Gastrocnemius medialis (tissue), 4 donors: ENCODE results near the gene TXLNB.

Experiments
- POLR2A ChIP-seq, 2 donors: fragments of 450-650 bp; IDR thresholded peaks; one replicate each; pipeline ENCODE4 v1.6.1; 2017; ENCODE audit warnings: antibody characterized with exemption in 2 of 2, mild to moderate bottlenecking in 2 of 2, moderate library complexity in 2 of 2
- TF ChIP-seq, protein P1 (sequence below), 5 experiments: fragments of 450-650 bp in 3 of 5; fragments of 200-600 bp in 2 of 5; sonication (generic) in 2 of 5; IDR thresholded peaks in 4 of 5; conservative IDR thresholded peaks in 1 of 5; 1 replicate in 4 of 5; 2 replicates in 1 of 5; pipeline ENCODE4 v1.5.1; 2016 to 2019; ENCODE audit warnings: antibody characterized with exemption in 5 of 5, mild to moderate bottlenecking in 3 of 5, moderate library complexity in 3 of 5

GRCh38 chr6:139278190-139278589 lies 13.6 kb downstream of the TXLNB start:
- TF ChIP-seq, protein P1, sequence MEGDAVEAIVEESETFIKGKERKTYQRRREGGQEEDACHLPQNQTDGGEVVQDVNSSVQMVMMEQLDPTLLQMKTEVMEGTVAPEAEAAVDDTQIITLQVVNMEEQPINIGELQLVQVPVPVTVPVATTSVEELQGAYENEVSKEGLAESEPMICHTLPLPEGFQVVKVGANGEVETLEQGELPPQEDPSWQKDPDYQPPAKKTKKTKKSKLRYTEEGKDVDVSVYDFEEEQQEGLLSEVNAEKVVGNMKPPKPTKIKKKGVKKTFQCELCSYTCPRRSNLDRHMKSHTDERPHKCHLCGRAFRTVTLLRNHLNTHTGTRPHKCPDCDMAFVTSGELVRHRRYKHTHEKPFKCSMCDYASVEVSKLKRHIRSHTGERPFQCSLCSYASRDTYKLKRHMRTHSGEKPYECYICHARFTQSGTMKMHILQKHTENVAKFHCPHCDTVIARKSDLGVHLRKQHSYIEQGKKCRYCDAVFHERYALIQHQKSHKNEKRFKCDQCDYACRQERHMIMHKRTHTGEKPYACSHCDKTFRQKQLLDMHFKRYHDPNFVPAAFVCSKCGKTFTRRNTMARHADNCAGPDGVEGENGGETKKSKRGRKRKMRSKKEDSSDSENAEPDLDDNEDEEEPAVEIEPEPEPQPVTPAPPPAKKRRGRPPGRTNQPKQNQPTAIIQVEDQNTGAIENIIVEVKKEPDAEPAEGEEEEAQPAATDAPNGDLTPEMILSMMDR (IDR thresholded peaks at IDR 0.05 in 4 of 5, conservative IDR thresholded peaks at IDR 0.05 in 1 of 5), result no peak
- TF ChIP-seq POLR2A (IDR thresholded peaks at IDR 0.05), result no peak
